Natural killer cell (primary cell): ENCODE data around the gene RBBP4. TPM values are rescaled to one million over a fixed set of nuclear protein-coding genes. Genes with fewer than 3 reads are reported as not detected.
"Not testable (repeated sequence)": the region's sequence is repeated elsewhere in the genome, so short reads cannot be mapped to it uniquely, and the experiment has no call there.

Experiments used
- ATAC-seq, 3 donors: fragments of 150-1000 bp in 2 of 3; fragments of 200-7000 bp in 1 of 3; cut with Tn5 transposase; 1 replicate in 1 of 3; 2 replicates in 2 of 3; pipeline ENCODE4 v1.10.0; 2021; ENCODE audit warnings: mild to moderate bottlenecking in 2 of 3, moderate library complexity in 2 of 3
- DNase-seq, 2 donors: peaks; one replicate each; pipeline versions ENCODE4 v3.0.0 to v3.0.0-alpha.2; 2013 to 2021; ENCODE audit warnings: mixed read lengths in 1 of 2
- H3K27ac ChIP-seq: one replicate; pipeline ENCODE4 v1.5.1; 2013; ENCODE audit warnings: mild to moderate bottlenecking, low read length
- H3K27me3 ChIP-seq: one replicate; pipeline ENCODE4 v1.6.1; 2013; ENCODE audit warnings: low read length; ENCODE audit not compliant: control insufficient read depth, insufficient read depth
- H3K36me3 ChIP-seq: one replicate; pipeline ENCODE4 v1.6.1; 2013; ENCODE audit warnings: low read length; ENCODE audit not compliant: control insufficient read depth, insufficient read depth
- H3K4me1 ChIP-seq: one replicate; pipeline ENCODE4 v1.6.1; 2013; ENCODE audit warnings: low read length; ENCODE audit not compliant: control insufficient read depth, insufficient read depth
- H3K4me3 ChIP-seq: one replicate; pipeline ENCODE4 v1.5.1; 2013; ENCODE audit warnings: low read length
- H3K9me3 ChIP-seq: one replicate; pipeline ENCODE4 v1.6.1; 2013; ENCODE audit warnings: low read length; ENCODE audit not compliant: control insufficient read depth, insufficient read depth
- H3K27ac Mint-ChIP-seq, 2 donors: one replicate each; pipeline ENCODE4 v1.8.0; 2022; ENCODE audit warnings: mild to moderate bottlenecking in 2 of 2, mixed read lengths in 2 of 2, moderate library complexity in 1 of 2
- H3K27me3 Mint-ChIP-seq, 2 donors: one replicate each; pipeline ENCODE4 v1.8.0; 2022; ENCODE audit warnings: low read depth in 2 of 2, mixed read lengths in 2 of 2
- H3K36me3 Mint-ChIP-seq: one replicate; pipeline ENCODE4 v1.8.0; 2022; ENCODE audit warnings: mixed read lengths
- H3K4me1 Mint-ChIP-seq, 2 donors: one replicate each; pipeline ENCODE4 v1.8.0; 2022; ENCODE audit warnings: mixed read lengths in 2 of 2
- H3K4me3 Mint-ChIP-seq: one replicate; pipeline ENCODE4 v1.8.0; 2022; ENCODE audit warnings: mild to moderate bottlenecking, moderate library complexity, mixed read lengths
- H3K9me3 Mint-ChIP-seq, 2 donors: one replicate each; pipeline ENCODE4 v1.8.0; 2022; ENCODE audit warnings: mixed read lengths in 2 of 2
- CTCF ChIP-seq: fragments of 200-600 bp; IDR thresholded peaks from one replicate; pipeline ENCODE4 v1.8.0; 2022; ENCODE audit warnings: antibody characterized with exemption
- WGBS: methylation state at CpG from one replicate; pipeline ENCODE4 v1.1.7; 2013; ENCODE audit warnings: missing lambda C conversion rate; ENCODE audit not compliant: insufficient coverage; 5-methylcytosine and 5-hydroxymethylcytosine counted together
- intact Hi-C: fragments of 100-400 bp; cut with micrococcal nuclease; formaldehyde crosslinking; loops from one replicate; pipeline ENCODE4 v1.14.2; 2022
- total RNA-seq, 4 donors: library from RNA; stranded (reverse); fragments of 120-200 nt in 1 of 4; gene quantifications; one replicate each; pipeline versions ENCODE4 v1.2.3 to v1.2.4, GENCODE V29; 2013 to 2022

Gene RBBP4
- total RNA-seq, 3 donors from 2014 or later (not counting 1 experiment from before 2014, with no cell fraction given) = 199 to 241 (median 224) TPM

GRCh38 chr1:32709075-32709474, 58.1 kb downstream of the RBBP4 start:
- Histone ChIP-seq H3K9me3 (no peaks in the 10 kb centered on the region), H3K27ac (no peak overlapping the region), H3K4me3 (no peak overlapping the region), H3K27me3 (peaks cover 2% of the 10 kb centered on the region), H3K36me3 (no peaks in the 10 kb centered on the region), H3K4me1 (peaks cover 8% of the 10 kb centered on the region)
- no peak for ATAC-seq
- TF ChIP-seq CTCF = no peak
- DNase-seq = no peak
- Mint-ChIP-seq H3K36me3 (no peaks in the 10 kb centered on the region), H3K9me3 (no peaks in the 10 kb centered on the region), H3K27me3 (peaks cover 6 to 9% of the 10 kb centered on the region in 2 donors), H3K4me1 (peaks cover 4 to 12% of the 10 kb centered on the region in 2 donors), H3K27ac (no peak overlapping the region), H3K4me3 (no peak overlapping the region)
- intact Hi-C loops = no loop called here
- WGBS = 100% methylated on average over 2 of the region's 2 CpGs

GRCh38 chr1:32709476-32709875, 58.5 kb downstream of the RBBP4 start:
- H3K27ac ChIP-seq = no peak overlapping the region
- H3K4me1 ChIP-seq = peaks cover 8% of the 10 kb centered on the region
- ATAC-seq (no peak), DNase-seq (no peak)
- Mint-ChIP-seq H3K4me3 (no peak overlapping the region), H3K4me1 (peaks cover 4 to 12% of the 10 kb centered on the region in 2 donors), H3K27ac (no peak overlapping the region), H3K9me3 (no peaks in the 10 kb centered on the region), H3K27me3 (peaks cover 2 to 9% of the 10 kb centered on the region in 2 donors), H3K36me3 (no peaks in the 10 kb centered on the region)
- no peak for TF ChIP-seq CTCF
- no peaks in the 10 kb centered on the region for H3K27me3 ChIP-seq
- no peaks in the 10 kb centered on the region for H3K9me3 ChIP-seq
- WGBS = 62% methylated on average over 5 of the region's 5 CpGs
- no peak overlapping the region for H3K4me3 ChIP-seq
- no peaks in the 10 kb centered on the region for H3K36me3 ChIP-seq
- intact Hi-C loops = no loop called here

DNA sequence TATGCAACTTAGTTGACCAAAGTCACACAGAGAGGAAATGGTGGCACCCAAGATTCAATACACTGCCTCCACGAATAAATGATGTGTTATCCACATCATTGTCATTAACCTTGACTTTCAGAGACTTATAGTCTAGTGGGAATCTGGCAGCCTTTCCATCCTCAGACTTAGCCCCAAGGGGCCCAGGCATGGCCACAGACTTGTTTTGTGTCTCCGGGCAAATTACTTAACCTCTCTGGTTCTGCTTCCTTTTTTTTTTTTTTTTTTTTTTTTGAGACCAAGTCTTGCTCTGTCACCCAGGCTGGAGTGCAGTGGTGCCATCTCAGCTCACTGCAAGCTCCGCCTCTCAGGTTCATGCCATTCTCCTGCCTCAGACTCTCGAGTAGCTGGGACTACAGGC, 60.2 kb downstream of the RBBP4 start:
- H3K27ac Mint-ChIP-seq, H3K27me3 Mint-ChIP-seq, H3K9me3 ChIP-seq, H3K4me1 ChIP-seq, H3K36me3 Mint-ChIP-seq, DNase-seq, ATAC-seq, H3K36me3 ChIP-seq, H3K27ac ChIP-seq, H3K27me3 ChIP-seq, H3K4me3 ChIP-seq, H3K9me3 Mint-ChIP-seq, H3K4me3 Mint-ChIP-seq: not testable (repeated sequence)
- peaks cover 4 to 15% of the 10 kb centered on the region in 2 donors for H3K4me1 Mint-ChIP-seq
- whole genome bisulfite sequencing = 82% methylated on average over 4 of the region's 4 CpGs
- intact Hi-C loops = loop anchor here (10.0 kb wide), 1 partner anchor 374 kb away; the partner anchor contains the start of gene AZIN2

DNA sequence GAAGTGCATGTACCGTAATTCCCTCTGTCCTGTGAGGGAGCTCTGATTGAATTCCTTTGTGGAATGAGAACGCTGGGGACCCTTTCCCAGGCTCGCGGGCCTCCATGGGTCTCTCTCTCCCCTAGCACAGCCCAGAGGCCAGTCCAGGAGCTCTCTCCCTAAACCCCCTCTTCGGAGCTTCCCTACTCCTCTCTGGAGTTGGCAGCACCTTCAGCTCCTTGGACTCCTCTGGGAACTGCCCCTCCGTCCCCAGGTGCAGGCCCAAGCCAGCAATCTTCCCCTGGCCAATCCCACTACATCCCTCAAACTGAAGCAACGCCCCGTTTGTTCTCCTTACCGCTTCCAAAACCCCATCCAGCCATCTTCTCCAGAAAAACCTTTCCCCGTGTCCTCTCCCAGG, 62.1 kb downstream of the RBBP4 start:
- Histone ChIP-seq H3K27me3 (no peaks in the 10 kb centered on the region), H3K36me3 (no peaks in the 10 kb centered on the region), H3K4me1 (peaks cover 11% of the 10 kb centered on the region), H3K9me3 (no peaks in the 10 kb centered on the region), H3K27ac (no peak overlapping the region), H3K4me3 (no peak overlapping the region)
- H3K36me3 Mint-ChIP-seq = no peaks in the 10 kb centered on the region
- H3K9me3 Mint-ChIP-seq = no peaks in the 10 kb centered on the region
- intact Hi-C loops = loop anchor here (10.0 kb wide), 1 partner anchor 372 kb away; the partner anchor contains the start of gene AZIN2
- no peak for ATAC-seq
- H3K4me3 Mint-ChIP-seq = peak overlapping the region; percentile 52
- DNase-seq = no peak
- H3K27ac Mint-ChIP-seq = no peak overlapping the region
- H3K4me1 Mint-ChIP-seq = peaks cover 4 to 16% of the 10 kb centered on the region in 2 donors
- H3K27me3 Mint-ChIP-seq = peaks cover 0 to 9% of the 10 kb centered on the region in 2 donors
- no peak for TF ChIP-seq CTCF
- 88% methylated on average over 10 of the region's 10 CpGs for WGBS
